NB4 (cell line): ENCODE measurements around the gene DIP2C.

ENCODE experiments used
- CTCF ChIP-seq: IDR thresholded peaks from one replicate; pipeline ENCODE4 v1.5.1; 2012; ENCODE audit warnings: low read depth, low read length
- MAX ChIP-seq: IDR thresholded peaks from 2 replicates; pipeline ENCODE4 v1.6.1; 2011; ENCODE audit warnings: low read depth, low read length
- MYC ChIP-seq: IDR thresholded peaks from 2 replicates; pipeline ENCODE4 v1.6.1; 2011; ENCODE audit warnings: low read depth, low read length
- POLR2A ChIP-seq: IDR thresholded peaks from 2 replicates; pipeline ENCODE4 v1.6.1; 2011; ENCODE audit warnings: mild to moderate bottlenecking; ENCODE audit not compliant: insufficient read length; ENCODE audit errors: extremely low read depth

GRCh38 chr10:686155-686931 is 3.1 kb downstream of the DIP2C start:
- TF ChIP-seq CTCF (no peak), POLR2A (no peak), MAX (no peak), MYC (no peak)
